Peyer's patch (tissue), 4 donors: ENCODE measurements around the gene TCF23.

Experiments
- CTCF ChIP-seq, 6 experiments: fragments of 450-650 bp in 4 of 6; fragments of 200-600 bp in 2 of 6; sonication (generic) in 1 of 6; IDR thresholded peaks; one replicate each; pipeline ENCODE4 v1.5.1; 2017 to 2019; ENCODE audit warnings: antibody characterized with exemption in 6 of 6, mild to moderate bottlenecking in 3 of 6, moderate library complexity in 1 of 6
- POLR2A ChIP-seq, 2 donors: fragments of 450-650 bp; IDR thresholded peaks; one replicate each; pipeline ENCODE4 v1.5.1; 2017; ENCODE audit warnings: antibody characterized with exemption in 2 of 2, mild to moderate bottlenecking in 2 of 2, moderate library complexity in 2 of 2

- TF ChIP-seq CTCF (IDR thresholded peaks at IDR 0.05) (no peak), POLR2A (IDR thresholded peaks at IDR 0.05) (no peak)
Observed at GRCh38 chr2:27182346-27182745, 33.5 kb downstream of the TCF23 start.
